Liver (tissue), 9 donors: ENCODE measurements around the gene RBM6. TPM values are rescaled to one million over a fixed set of nuclear protein-coding genes. Genes with fewer than 3 reads are reported as not detected.

Source experiments
- DNase-seq: peaks from one replicate; pipeline ENCODE4 v3.0.0-alpha.2; 2017; ENCODE audit warnings: low spot score
- H3K27ac ChIP-seq, 2 donors: one replicate each; pipeline ENCODE4 v1.7.0; 2013; ENCODE audit warnings: inconsistent platforms in 2 of 2, low read length in 2 of 2, control low read depth in 1 of 2, low read depth in 1 of 2, mild to moderate bottlenecking in 1 of 2
- H3K27me3 ChIP-seq, 4 donors: one replicate each; pipeline versions ENCODE4 v1.6.1 to v1.7.0; 2013; ENCODE audit warnings: low read length in 3 of 4, inconsistent platforms in 1 of 4, mild to moderate bottlenecking in 1 of 4, moderate library complexity in 1 of 4; ENCODE audit not compliant: control insufficient read depth in 4 of 4, insufficient read depth in 4 of 4
- H3K36me3 ChIP-seq, 4 donors: one replicate each; pipeline versions ENCODE4 v1.6.1 to v1.7.0; 2013; ENCODE audit warnings: low read length in 3 of 4, mild to moderate bottlenecking in 3 of 4, low read depth in 1 of 4, moderate library complexity in 1 of 4; ENCODE audit not compliant: control insufficient read depth in 4 of 4, insufficient read depth in 3 of 4
- H3K4me1 ChIP-seq, 4 donors: one replicate each; pipeline versions ENCODE4 v1.6.1 to v1.7.0; 2013; ENCODE audit warnings: low read length in 3 of 4, mild to moderate bottlenecking in 3 of 4, moderate library complexity in 1 of 4; ENCODE audit not compliant: control insufficient read depth in 4 of 4, insufficient read depth in 4 of 4
- H3K4me3 ChIP-seq, 3 donors: one replicate each; pipeline versions ENCODE4 v1.6.1 to v1.7.0; 2013; ENCODE audit warnings: low read length in 3 of 3, control low read depth in 1 of 3, low read depth in 1 of 3, mild to moderate bottlenecking in 1 of 3
- H3K9ac ChIP-seq, 2 donors: one replicate each; pipeline ENCODE4 v1.7.0; 2013; ENCODE audit warnings: low read length in 2 of 2, mild to moderate bottlenecking in 2 of 2, moderate library complexity in 2 of 2, control low read depth in 1 of 2, low read depth in 1 of 2
- H3K9me3 ChIP-seq, 4 donors: one replicate each; pipeline versions ENCODE4 v1.6.1 to v1.7.0; 2013; ENCODE audit warnings: low read length in 3 of 4; ENCODE audit not compliant: control insufficient read depth in 4 of 4
- EGR1 ChIP-seq, 2 donors: IDR thresholded peaks; 2 replicates each; pipeline ENCODE4 v1.6.1; 2016 to 2018; ENCODE audit warnings: antibody characterized with exemption in 2 of 2, low read depth in 2 of 2
- FOXA1 ChIP-seq: IDR thresholded peaks from 2 replicates; pipeline ENCODE4 v1.6.1; 2016; ENCODE audit warnings: antibody characterized with exemption
- FOXA2 ChIP-seq: IDR thresholded peaks from 2 replicates; pipeline ENCODE4 v1.6.1; 2016; ENCODE audit warnings: antibody characterized with exemption
- GABPA ChIP-seq, 2 donors: IDR thresholded peaks in 1 of 2; conservative IDR thresholded peaks in 1 of 2; 2 replicates each; pipeline ENCODE4 v1.6.1; 2016; ENCODE audit warnings: antibody characterized with exemption in 2 of 2, mild to moderate bottlenecking in 1 of 2, moderate library complexity in 1 of 2
- HNF4A ChIP-seq, 2 donors: conservative IDR thresholded peaks; 2 replicates each; pipeline ENCODE4 v1.6.1; 2016; ENCODE audit warnings: antibody characterized with exemption in 2 of 2, mild to moderate bottlenecking in 2 of 2
- HNF4G ChIP-seq: IDR thresholded peaks from 2 replicates; pipeline ENCODE4 v1.6.1; 2016; ENCODE audit warnings: antibody characterized with exemption
- JUND ChIP-seq, 2 donors: IDR thresholded peaks; 2 replicates each; pipeline ENCODE4 v1.6.1; 2016; ENCODE audit warnings: antibody characterized with exemption in 2 of 2
- NR2F2 ChIP-seq: IDR thresholded peaks from 2 replicates; pipeline ENCODE4 v1.6.1; 2016; ENCODE audit warnings: antibody characterized with exemption
- RAD21 ChIP-seq, 2 donors: IDR thresholded peaks; 2 replicates each; pipeline ENCODE4 v1.6.1; 2016; ENCODE audit warnings: antibody characterized with exemption in 2 of 2, mild to moderate bottlenecking in 2 of 2
- RXRA ChIP-seq, 2 donors: IDR thresholded peaks; 2 replicates each; pipeline ENCODE4 v1.6.1; 2017 to 2018; ENCODE audit warnings: antibody characterized with exemption in 2 of 2, mild to moderate bottlenecking in 1 of 2
- SP1 ChIP-seq: IDR thresholded peaks from 2 replicates; pipeline ENCODE4 v1.6.1; 2018; ENCODE audit warnings: antibody characterized with exemption, mild to moderate bottlenecking
- TAF1 ChIP-seq: conservative IDR thresholded peaks from 2 replicates; pipeline ENCODE4 v1.6.1; 2016; ENCODE audit warnings: antibody characterized with exemption, mild to moderate bottlenecking
- YY1 ChIP-seq: IDR thresholded peaks from 2 replicates; pipeline ENCODE4 v1.6.1; 2016; ENCODE audit warnings: antibody characterized with exemption, mild to moderate bottlenecking
- WGBS: extraction: QIAGEN DNeasy Blood & Tissue Kit; methylation state at CpG from one replicate; pipeline ENCODE4 v1.1.7; 2013; 5-methylcytosine and 5-hydroxymethylcytosine counted together
- polyA plus RNA-seq, 2 donors: library from polyadenylated mRNA; stranded (reverse) in 1 of 2; unstranded in 1 of 2; fragments of 200-250 nt in 1 of 2; fragments of >200 nt in 1 of 2; fragmentation: Nextera tagmentation in 1 of 2; extraction: Ambion mirVana in 1 of 2; gene quantifications; one replicate each; pipeline versions ENCODE4 v1.2.1 to v1.2.3, GENCODE V29; 2013 to 2015
- total RNA-seq, 2 donors: library from RNA; depleted of rRNA; stranded (reverse); fragments of >200 nt; gene quantifications; one replicate each; pipeline ENCODE4 v1.2.3, GENCODE V29; 2014
- TF ChIP-seq, protein P1 (sequence below): fragments of 150-350 bp; IDR thresholded peaks from 2 replicates; pipeline ENCODE4 v1.5.1; 2017; ENCODE audit warnings: improper control_type of control experiment, low read depth, low read length; ENCODE audit not compliant: missing input control
- TF ChIP-seq, protein P2 (sequence below): IDR thresholded peaks from 2 replicates; pipeline ENCODE4 v1.6.1; 2016; ENCODE audit warnings: antibody characterized with exemption
- TF ChIP-seq, protein P3 (sequence below): IDR thresholded peaks from 2 replicates; pipeline ENCODE4 v1.6.1; 2016; ENCODE audit warnings: antibody characterized with exemption
- TF ChIP-seq, protein P4 (sequence below): IDR thresholded peaks from 2 replicates; pipeline ENCODE4 v1.6.1; 2016; ENCODE audit warnings: antibody characterized with exemption
- TF ChIP-seq, protein P5 (sequence below): IDR thresholded peaks from 2 replicates; pipeline ENCODE4 v1.6.1; 2016; ENCODE audit warnings: antibody characterized with exemption, mild to moderate bottlenecking
- donor health status: healthy.
- donor health status: healthy.
- donor health status: healthy.
- donor health status: healthy.
- donor health status: healthy.

The RBM6 gene
- total and polyA plus RNA-seq, 4 donors = 10.9 to 59.2 (median 37.5) TPM

DNA sequence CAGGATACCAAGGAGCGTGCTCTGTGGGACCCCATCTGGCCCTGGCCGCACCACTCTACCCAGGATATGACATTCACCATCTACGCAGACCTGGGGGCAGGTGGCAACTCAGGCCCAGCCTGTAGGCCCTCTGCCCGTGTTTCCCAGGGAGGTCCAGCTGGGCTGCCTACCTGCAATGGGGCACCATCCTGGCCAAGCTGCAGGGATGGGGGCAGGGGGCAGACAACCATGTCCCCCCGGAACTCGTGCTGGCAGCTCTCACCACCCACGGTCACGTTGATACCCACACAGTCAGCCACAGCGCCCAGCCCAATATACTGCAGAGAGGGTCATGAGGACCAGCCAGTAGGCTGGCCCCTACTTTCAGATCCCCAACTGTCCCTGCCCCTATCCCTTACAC, 44.2 kb upstream of the RBM6 start:
- Histone ChIP-seq H3K4me3 (no peak overlapping the region), H3K9me3 (no peaks in the 10 kb centered on the region), H3K9ac (no peak overlapping the region), H3K27me3 (no peaks in the 10 kb centered on the region), H3K4me1 (no peaks in the 10 kb centered on the region), H3K27ac (no peak overlapping the region), H3K36me3 (no peaks in the 10 kb centered on the region)
- no peak for DNase-seq
- WGBS = 97% methylated on average over 9 of the region's 9 CpGs
- no peak for TF ChIP-seq FOXA1
- no peak for TF ChIP-seq GABPA (IDR thresholded peaks at IDR 0.05 in 1 of 2, conservative IDR thresholded peaks at IDR 0.05 in 1 of 2)
- TF ChIP-seq HNF4A (conservative IDR thresholded peaks at IDR 0.05) = no peak
- TF ChIP-seq, protein P1, sequence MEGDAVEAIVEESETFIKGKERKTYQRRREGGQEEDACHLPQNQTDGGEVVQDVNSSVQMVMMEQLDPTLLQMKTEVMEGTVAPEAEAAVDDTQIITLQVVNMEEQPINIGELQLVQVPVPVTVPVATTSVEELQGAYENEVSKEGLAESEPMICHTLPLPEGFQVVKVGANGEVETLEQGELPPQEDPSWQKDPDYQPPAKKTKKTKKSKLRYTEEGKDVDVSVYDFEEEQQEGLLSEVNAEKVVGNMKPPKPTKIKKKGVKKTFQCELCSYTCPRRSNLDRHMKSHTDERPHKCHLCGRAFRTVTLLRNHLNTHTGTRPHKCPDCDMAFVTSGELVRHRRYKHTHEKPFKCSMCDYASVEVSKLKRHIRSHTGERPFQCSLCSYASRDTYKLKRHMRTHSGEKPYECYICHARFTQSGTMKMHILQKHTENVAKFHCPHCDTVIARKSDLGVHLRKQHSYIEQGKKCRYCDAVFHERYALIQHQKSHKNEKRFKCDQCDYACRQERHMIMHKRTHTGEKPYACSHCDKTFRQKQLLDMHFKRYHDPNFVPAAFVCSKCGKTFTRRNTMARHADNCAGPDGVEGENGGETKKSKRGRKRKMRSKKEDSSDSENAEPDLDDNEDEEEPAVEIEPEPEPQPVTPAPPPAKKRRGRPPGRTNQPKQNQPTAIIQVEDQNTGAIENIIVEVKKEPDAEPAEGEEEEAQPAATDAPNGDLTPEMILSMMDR = no peak
- no peak for TF ChIP-seq SP1
- TF ChIP-seq, protein P2, sequence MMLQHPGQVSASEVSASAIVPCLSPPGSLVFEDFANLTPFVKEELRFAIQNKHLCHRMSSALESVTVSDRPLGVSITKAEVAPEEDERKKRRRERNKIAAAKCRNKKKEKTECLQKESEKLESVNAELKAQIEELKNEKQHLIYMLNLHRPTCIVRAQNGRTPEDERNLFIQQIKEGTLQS = no peak
- no peak for TF ChIP-seq JUND (IDR thresholded peaks at IDR 0.05)
- no peak for TF ChIP-seq RXRA (IDR thresholded peaks at IDR 0.05)
- no peak for TF ChIP-seq HNF4G
- TF ChIP-seq YY1 = no peak
- no peak for TF ChIP-seq TAF1

DNA sequence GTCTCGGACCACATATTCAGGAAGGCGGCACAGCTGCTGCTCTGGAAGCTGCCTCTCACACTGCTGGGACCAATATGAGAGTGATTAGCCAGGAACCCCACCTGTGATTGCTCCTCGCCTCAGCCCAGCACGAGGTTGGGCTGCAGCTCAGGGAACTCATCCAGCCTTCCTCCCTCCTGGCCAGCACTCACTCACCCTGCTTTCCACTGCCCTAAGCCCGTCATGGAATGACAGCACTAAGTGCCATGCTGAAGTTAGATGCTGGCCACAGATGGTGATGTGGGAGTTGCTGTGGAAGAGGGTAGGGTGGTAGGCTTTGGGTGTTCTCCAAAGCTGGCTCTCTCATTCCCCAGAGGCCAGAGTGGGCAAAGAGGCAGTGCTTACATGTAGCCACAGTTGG, 43.6 kb upstream of the RBM6 start:
- Histone ChIP-seq H3K27ac (no peak overlapping the region), H3K9ac (no peak overlapping the region), H3K27me3 (no peaks in the 10 kb centered on the region), H3K4me1 (no peaks in the 10 kb centered on the region), H3K9me3 (no peaks in the 10 kb centered on the region), H3K36me3 (no peaks in the 10 kb centered on the region), H3K4me3 (no peak overlapping the region)
- TF ChIP-seq NR2F2 = no peak
- TF ChIP-seq FOXA1 = no peak
- TF ChIP-seq HNF4G = no peak
- TF ChIP-seq RXRA (IDR thresholded peaks at IDR 0.05) = no peak
- TF ChIP-seq, protein P2 = no peak
- no peak for TF ChIP-seq FOXA2
- TF ChIP-seq, protein P3, sequence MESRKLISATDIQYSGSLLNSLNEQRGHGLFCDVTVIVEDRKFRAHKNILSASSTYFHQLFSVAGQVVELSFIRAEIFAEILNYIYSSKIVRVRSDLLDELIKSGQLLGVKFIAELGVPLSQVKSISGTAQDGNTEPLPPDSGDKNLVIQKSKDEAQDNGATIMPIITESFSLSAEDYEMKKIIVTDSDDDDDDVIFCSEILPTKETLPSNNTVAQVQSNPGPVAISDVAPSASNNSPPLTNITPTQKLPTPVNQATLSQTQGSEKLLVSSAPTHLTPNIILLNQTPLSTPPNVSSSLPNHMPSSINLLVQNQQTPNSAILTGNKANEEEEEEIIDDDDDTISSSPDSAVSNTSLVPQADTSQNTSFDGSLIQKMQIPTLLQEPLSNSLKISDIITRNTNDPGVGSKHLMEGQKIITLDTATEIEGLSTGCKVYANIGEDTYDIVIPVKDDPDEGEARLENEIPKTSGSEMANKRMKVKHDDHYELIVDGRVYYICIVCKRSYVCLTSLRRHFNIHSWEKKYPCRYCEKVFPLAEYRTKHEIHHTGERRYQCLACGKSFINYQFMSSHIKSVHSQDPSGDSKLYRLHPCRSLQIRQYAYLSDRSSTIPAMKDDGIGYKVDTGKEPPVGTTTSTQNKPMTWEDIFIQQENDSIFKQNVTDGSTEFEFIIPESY = no peak
- TF ChIP-seq, protein P4, sequence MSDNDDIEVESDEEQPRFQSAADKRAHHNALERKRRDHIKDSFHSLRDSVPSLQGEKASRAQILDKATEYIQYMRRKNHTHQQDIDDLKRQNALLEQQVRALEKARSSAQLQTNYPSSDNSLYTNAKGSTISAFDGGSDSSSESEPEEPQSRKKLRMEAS = no peak
- no peak for TF ChIP-seq EGR1 (IDR thresholded peaks at IDR 0.05; ENCODE audit: low read depth in 2 of 2)
- TF ChIP-seq, protein P5, sequence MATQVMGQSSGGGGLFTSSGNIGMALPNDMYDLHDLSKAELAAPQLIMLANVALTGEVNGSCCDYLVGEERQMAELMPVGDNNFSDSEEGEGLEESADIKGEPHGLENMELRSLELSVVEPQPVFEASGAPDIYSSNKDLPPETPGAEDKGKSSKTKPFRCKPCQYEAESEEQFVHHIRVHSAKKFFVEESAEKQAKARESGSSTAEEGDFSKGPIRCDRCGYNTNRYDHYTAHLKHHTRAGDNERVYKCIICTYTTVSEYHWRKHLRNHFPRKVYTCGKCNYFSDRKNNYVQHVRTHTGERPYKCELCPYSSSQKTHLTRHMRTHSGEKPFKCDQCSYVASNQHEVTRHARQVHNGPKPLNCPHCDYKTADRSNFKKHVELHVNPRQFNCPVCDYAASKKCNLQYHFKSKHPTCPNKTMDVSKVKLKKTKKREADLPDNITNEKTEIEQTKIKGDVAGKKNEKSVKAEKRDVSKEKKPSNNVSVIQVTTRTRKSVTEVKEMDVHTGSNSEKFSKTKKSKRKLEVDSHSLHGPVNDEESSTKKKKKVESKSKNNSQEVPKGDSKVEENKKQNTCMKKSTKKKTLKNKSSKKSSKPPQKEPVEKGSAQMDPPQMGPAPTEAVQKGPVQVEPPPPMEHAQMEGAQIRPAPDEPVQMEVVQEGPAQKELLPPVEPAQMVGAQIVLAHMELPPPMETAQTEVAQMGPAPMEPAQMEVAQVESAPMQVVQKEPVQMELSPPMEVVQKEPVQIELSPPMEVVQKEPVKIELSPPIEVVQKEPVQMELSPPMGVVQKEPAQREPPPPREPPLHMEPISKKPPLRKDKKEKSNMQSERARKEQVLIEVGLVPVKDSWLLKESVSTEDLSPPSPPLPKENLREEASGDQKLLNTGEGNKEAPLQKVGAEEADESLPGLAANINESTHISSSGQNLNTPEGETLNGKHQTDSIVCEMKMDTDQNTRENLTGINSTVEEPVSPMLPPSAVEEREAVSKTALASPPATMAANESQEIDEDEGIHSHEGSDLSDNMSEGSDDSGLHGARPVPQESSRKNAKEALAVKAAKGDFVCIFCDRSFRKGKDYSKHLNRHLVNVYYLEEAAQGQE = no peak
- no peak for TF ChIP-seq GABPA (IDR thresholded peaks at IDR 0.05 in 1 of 2, conservative IDR thresholded peaks at IDR 0.05 in 1 of 2)
- no peak for TF ChIP-seq JUND (IDR thresholded peaks at IDR 0.05)
- no peak for TF ChIP-seq SP1
- no peak for TF ChIP-seq YY1
- no peak for TF ChIP-seq HNF4A (conservative IDR thresholded peaks at IDR 0.05)
- TF ChIP-seq, protein P1 = no peak
- no peak for TF ChIP-seq TAF1
- TF ChIP-seq RAD21 (IDR thresholded peaks at IDR 0.05) = no peak
- no peak for DNase-seq
- 91% methylated on average over 5 of the region's 5 CpGs for WGBS
